Cardiac fibroblast (primary cell): ENCODE measurements around the gene TUBG1.

ENCODE experiments used
- DNase-seq, 2 donors: peaks; one replicate each; pipeline versions ENCODE4 v3.0.0 to v3.0.0-alpha.2; 2010; ENCODE audit warnings: low read depth in 2 of 2
- H3K4me3 ChIP-seq, 2 donors: replicated peaks in 1 of 2; 1 replicate in 1 of 2; 2 replicates in 1 of 2; pipeline ENCODE4 v1.5.1; 2011; ENCODE audit warnings: low read depth in 2 of 2, low read length in 2 of 2, mild to moderate bottlenecking in 2 of 2, moderate library complexity in 1 of 2
- CTCF ChIP-seq: IDR thresholded peaks from one replicate; pipeline ENCODE4 v1.5.1; 2011; ENCODE audit warnings: low read depth, mild to moderate bottlenecking, low read length, inconsistent platforms

TUBG1 gene

GRCh38 chr17:42563950-42564349 lies 45.5 kb upstream of the TUBG1 start:
- H3K4me3 ChIP-seq: peak overlapping the region in 1 of 2 donors; percentile 91
- no peak for TF ChIP-seq CTCF
- DNase-seq: no peak

- no peak overlapping the region for H3K4me3 ChIP-seq
- TF ChIP-seq CTCF: no peak
- DNase-seq: no peak
These were observed 44.5 kb upstream of the TUBG1 start for GRCh38 chr17:42564815-42565522.

DNA sequence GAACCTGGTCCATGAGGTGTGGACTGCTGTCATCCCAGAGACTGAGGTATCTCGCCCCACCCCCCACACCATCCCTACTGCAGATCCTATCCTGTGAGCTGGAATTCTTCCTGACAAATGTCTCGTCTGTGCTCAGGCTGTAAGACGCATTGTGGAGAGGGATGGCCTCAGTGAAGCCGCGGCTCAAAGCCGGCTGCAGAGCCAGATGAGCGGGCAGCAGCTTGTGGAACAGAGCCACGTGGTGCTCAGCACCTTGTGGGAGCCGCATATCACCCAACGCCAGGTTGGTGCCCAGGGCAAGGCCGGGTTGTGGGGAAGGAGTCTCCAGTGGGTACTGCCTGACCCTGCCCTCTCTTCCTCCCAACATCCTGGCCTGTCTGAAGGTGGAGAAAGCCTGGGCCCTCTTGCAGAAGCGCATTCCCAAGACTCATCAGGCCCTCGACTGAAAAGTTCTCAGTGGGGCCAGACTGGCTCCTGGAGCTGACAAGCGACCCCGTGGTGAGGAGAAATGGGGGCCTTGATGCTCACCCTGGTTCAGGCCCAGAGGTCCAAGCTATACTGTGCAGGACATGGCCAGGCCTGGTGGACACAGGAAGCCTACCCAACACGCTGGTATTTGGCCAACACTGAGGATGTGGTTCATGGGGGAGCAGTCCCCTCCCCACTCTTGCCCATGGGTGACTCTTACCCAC lies 43.8 kb upstream of the TUBG1 start:
- DNase-seq: no peak
- no peak for TF ChIP-seq CTCF
- no peak overlapping the region for H3K4me3 ChIP-seq

DNA sequence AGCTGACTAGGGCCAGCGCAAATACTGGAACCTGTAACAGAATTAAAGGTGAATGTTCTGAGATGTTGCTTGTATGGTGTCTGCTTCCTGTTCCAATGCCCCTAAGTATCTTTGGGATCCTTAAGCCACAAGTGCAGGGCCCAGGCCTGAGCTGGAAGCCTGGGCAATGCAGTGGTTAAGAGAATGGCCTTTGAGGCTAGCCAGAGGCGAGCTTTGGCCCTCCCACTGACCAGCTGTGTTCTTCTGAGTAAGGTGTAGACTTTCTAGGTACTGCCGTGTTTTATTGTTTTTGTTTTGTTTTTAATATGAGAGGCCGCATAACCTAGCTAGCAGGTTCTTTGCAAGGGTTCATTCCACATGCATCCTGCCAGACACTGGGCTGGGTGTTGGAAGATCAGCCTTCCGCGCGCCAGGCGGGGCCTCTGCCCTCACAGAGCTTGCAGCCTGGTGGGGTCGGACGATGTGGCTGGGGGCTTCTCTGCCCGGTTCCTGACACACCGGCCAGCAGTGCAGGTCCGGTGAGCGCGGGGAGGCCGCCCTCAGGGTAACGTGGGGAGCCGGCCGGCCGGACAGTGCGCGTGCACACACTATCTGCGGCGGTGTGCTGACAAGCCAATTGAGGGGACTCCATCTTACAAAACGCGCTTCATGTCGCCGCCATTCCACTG lies 43.1 kb upstream of the TUBG1 start:
- H3K4me3 ChIP-seq: peak overlapping the region; percentile 96 to 99
- DNase-seq: no peak
- TF ChIP-seq CTCF: no peak

- no peak for TF ChIP-seq CTCF
- DNase-seq: peak; percentile 91 to 94
- peak within 1 kb of the TSS; percentile 96 to 99 for H3K4me3 ChIP-seq
These were observed 42.5 kb upstream of the TUBG1 start, which contains the start of gene MLX for GRCh38 chr17:42566883-42567573. TSS of gene MLX (plus strand) at chr17:42567100. CDS start at chr17:42567125, 25 bp downstream.

DNA sequence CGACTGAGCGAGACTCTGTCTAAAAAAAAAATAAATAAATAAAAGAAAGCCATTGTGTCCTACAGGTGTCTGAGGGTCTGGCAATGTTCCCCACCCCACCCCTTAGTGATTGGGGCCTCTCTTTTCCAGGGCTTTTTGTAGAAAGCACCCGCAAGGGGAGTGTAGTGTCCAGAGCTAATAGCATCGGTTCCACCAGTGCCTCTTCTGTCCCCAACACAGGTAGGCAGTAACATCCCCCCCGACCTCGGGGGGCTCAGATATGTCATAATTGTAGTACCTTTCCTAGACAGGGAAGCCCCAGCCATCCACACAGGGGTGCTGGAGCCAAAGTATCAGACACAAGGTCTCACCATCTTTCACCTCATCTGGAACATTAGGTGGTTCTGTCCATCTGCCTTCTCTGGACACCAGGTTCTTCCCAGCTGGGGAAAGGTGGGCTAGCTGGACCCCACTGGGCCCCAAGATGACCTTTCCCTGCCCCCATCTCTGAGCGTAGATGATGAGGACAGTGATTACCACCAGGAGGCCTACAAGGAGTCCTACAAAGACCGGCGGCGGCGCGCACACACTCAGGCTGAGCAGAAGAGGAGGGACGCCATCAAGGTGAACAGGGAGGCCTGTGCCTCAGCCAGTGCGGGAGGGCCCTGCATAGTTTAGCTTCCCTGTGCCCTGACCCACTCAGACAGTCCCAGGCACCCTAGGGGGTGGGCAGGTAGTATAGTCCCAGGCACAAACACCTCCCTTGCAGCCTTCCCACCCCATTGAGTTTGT lies 41.0 kb upstream of the TUBG1 start:
- no peak for TF ChIP-seq CTCF
- H3K4me3 ChIP-seq: no peak overlapping the region
- DNase-seq: no peak
